ENCODE data around the gene DDX31. TPM values are rescaled to one million over a fixed set of nuclear protein-coding genes. Genes with fewer than 3 reads are reported as not detected.
A peak's percentile ranks its signal among the peaks of the same experiment; 100 is the strongest.

The DDX31 gene
- total RNA-seq, 1 experiment from 2014 or later = 9.3 TPM

DNA sequence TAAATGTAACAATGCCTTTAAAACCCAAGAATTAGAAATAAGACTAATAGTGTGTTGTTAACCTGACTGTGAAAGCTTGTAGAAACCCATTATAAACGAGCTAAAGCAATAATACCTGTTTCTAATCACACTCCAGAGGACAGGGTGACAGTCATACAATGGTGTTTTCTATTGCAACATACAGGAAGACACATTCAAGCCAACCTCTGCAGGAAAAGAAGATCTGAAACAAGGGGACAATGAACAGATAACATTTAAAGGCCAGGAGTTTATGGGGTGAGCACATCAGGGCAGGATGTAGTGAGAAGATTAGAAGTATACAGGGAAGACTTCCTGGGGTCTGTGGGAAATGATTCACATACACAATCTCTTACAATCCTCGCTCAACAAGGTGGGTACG is 73.6 kb downstream of the DDX31 start:
- DNase-seq (ENCODE audit: low spot score) = no peak

DNA sequence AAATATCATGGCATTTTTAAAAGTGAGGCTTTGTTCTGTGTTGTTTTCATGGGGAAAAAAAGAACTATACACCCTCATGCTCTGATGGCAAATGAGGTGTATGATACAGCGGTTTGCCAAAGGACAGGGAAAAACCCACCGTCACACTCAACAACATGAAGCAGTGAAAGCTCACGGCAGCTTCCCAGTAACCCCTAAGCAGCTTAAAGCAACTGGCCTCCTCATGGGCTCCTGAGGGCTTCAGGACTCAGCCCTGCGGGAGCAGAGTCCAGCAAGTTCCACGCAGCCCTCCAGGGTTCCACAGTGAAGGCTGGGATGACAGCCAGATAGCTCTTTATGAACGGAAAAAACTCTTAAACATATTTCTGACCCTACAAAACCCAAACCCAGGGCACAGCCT is 74.5 kb downstream of the DDX31 start:
- no peak for DNase-seq (ENCODE audit: low spot score)

DNA sequence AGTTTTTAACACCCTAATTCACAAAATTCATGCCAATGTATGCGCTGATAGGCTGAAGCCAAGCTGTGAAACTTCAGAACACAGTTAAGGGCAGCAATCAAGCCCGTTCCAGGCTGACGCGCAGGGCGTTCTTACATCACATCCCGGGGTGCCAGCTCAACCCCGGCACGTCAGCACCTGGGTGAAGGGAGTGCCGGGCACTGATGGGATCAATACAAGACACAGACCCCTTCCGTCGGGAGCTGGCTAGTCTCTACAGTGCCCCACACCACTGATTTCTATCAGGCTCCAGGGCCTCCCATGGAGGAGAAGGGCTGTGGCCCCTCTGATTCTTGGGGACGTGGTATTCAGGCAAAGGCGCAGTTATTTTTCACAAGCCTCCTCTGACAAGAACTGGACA is 75.4 kb downstream of the DDX31 start:
- no peak for DNase-seq (ENCODE audit: low spot score)

DNA sequence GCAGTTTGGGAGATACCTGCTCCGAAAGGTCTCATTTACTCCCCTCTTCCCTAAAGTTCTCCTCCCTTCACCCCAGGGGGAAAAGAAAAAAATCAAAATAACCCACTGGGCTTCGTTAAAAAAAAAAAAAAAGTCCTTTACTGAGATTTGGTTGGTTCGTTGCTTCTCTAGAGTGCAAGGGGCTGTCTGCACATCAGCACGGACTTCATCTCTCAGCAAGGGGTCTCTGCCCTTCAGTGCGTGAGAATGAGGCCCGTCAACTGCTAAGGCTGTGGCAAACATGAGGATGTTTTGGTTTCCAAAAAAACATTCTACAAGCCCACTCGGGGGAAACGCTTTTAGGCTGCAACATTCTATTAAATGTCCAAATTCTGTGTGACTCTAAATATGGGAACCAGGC is 77.3 kb downstream of the DDX31 start:
- no peak for DNase-seq (ENCODE audit: low spot score)

DNA sequence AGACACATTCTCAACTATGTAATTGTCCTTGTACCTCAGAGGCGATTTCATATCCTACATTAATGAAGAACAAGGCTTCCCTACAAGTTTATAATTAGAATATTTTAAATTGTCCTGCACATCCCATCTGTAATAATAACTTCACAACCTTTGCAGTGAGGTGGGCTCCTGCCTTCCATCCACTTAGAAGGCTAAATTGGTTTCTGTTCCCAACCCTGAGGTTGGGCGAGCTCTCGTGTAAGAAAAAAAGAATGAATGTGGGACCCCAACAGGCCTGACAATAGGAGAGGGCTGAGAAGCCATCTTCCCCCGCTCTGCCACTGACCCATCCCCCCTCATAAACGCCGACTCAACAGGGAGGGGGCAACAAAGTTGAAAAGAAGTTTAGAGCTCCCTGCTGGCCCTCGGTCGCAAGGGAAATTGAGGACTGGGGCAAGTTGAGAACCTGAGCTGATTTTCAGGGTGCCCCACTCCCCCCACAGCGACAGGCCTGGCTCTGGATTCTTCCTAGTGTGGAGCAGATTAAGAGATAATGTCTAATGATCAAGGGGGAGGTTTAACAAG is 78.0 kb downstream of the DDX31 start:
- no peak for DNase-seq (ENCODE audit: low spot score)

DNA sequence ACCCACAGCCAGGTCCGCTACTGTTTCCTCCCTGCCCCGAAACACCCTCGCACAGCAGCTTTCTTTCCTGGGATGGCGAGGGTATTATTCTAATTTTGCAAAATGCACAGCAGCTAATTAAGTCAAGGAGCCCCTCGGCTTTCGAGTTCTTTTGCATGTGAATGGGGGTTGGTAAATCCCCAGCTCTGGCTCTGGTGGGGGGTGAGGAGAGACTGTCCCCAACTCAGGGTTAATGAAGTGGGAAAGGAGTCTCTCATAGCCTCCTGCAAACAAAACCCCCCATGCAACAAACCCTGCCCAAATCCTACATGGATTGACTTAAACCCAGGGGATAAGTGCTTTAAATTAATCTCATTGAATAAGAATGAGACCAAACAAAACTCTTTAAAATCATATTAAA is 78.5 kb downstream of the DDX31 start:
- no peak for DNase-seq (ENCODE audit: low spot score)

DNA sequence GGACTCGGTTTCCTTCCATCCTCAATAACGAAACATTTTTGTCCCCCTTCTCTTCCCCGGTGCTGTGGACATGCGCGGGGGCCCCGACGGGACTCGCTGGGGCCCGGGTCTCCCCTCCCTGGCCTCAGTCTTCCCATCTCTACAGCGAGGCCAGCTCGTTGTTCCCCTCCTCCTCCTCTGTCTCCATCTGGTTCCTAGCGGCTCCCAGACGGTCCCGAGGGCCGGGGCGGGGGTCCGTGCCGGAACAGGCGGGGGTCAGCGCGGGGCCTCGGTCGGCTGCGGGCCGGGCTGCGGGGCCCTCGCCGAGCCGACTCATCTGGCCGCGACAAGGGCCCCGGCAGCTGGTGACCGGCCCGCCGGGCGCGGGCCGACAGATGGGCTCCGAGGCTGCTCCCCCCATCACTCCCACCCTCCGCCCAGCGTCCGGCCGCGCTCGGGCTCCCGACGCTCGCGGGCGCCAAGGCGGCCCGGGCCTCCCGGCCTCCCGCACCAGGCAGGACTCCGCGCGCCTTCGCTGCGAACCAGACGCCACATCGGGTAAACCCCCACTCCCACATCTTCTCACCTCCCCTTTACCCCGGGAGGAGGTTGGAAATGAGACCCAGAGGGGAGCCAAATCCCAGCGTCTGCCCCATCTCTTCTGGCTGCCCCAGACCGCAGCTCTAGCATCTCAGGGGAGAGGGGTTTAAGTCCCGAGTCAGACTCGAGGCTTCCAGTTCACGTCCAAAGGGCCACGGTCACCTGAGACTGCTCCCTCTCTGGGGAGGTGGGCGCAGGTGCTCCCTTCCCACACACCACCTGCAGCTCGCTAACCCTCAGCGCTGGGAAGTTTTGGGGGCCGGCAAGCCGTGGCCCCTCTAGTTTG is 79.2 kb downstream of the DDX31 start:
- DNase-seq (ENCODE audit: low spot score) = no peak

DNA sequence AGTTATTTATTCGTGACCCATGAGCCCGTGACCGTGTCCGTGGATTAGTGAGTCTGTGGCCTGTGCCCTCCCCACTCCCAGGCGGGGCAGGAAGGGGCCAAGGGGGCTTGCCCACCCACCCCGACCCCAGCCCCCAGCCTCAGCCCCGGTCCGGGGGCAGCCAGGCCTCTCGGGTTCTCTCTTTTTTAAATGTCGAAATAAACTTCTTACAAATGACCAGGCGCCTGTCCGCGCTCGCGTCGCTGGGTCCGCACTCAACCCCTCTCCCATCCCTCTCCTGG is 79.8 kb downstream of the DDX31 start:
- no peak for DNase-seq (ENCODE audit: low spot score)

DNA sequence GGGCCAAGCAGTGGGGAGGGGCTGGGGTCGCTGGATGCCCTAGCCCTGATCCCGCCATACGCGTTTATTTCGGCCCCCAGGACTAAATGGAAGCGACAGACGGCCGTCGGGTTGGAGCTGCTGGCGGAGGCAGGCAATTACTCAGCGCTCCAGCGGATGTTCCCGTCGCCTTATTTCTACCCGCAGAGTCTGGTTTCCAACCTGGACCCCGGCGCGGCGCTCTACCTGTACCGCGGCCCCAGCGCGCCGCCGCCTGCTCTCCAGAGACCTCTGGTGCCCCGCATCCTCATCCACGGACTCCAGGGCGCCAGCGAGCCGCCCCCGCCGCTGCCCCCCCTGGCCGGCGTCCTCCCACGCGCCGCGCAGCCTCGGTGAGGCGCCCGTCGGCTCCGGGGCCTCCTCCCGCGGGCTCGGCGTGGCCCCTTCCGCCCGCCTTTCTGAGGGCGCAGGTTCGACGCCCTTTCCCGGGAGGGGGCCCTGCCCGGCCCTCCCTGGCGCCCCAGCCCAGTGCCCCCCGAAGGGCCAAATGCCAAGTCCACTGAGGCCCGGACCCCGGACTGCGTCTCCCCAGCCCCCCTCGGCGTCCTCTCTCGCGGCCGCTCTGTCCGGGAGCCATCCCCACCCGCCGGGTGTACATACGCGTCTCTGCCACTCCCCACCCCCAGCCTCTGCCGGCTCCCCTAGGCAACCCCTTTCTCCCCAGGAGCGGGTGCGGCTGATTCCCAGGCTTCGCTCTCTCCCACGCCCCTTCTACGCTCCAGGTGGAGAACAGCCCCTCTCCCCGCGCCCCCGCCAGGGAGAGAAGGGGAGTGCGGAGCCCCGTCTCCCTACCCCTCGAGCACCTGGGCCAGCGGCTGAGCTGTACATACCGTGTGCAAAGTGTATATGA is 80.4 kb downstream of the DDX31 start:
- DNase-seq (ENCODE audit: low spot score) = no peak

DNA sequence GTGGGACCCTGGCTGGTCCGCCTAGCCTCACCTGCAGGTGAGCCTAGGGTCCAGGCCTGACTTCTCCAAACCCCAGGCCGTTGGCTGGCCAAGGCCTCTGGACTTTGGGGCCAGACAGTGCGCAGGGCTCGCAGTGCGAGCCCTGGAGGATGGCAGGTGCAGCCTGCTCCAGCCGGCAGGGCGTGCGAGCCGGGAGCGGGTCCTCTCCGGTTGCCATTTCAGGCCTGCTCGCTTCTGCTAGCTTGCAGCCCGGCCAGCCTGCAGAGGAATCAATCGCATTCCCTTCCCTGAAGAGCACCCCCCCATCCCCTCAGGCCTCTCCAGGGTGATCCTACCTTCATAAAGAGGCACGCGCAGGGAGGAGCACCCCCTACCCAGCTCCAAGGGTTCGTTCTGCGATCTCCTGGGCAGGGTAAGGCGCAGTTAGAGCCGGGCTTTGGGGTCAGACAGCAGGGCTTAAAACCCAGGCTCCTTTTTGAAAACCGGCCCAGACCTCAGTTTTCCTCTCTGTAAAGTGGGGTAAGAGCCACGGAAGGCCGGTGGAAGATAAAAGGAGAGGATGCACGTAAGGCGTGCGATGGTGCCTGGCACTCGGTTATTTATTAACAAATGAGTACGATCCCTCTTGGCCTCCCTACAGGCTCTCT is 81.2 kb downstream of the DDX31 start:
- DNase-seq (ENCODE audit: low spot score) = no peak

DNA sequence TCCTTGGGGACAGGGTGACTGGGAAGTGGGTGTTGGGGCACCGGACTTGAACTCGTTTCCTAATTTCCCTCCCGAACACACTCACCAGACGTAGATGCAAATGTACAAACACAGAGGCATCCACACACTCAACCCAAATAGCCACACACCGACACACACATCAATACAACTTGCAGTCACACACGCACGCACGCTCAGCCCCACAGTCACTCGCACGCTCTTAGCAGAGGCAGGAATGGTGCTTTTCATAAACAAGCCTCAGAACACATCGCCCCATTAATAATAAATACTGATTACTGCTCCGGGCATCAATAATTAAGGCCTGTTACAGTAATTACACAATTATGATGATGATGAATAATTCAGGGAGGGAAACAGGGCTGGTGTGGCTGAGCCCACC is 81.7 kb downstream of the DDX31 start:
- no peak for DNase-seq (ENCODE audit: low spot score)

DNA sequence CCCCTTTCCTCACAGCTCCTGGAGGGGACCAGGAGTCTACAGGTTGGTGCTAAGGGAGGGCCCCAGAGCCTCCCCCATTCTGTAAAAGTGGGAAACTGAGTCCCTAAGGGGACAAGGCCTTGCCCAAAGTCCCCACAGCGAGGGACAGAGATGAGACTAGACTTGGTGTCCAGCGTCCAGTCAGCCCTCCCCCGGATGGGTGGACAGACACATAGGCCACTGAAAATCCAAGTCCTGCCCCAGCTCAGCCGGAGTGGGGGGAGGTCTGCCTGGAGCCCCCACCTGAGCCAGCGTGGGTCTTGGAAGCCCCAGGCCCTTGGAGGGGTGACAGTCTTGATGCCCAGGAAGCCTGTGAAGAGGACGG is 82.2 kb downstream of the DDX31 start:
- DNase-seq (ENCODE audit: low spot score) = no peak

DNA sequence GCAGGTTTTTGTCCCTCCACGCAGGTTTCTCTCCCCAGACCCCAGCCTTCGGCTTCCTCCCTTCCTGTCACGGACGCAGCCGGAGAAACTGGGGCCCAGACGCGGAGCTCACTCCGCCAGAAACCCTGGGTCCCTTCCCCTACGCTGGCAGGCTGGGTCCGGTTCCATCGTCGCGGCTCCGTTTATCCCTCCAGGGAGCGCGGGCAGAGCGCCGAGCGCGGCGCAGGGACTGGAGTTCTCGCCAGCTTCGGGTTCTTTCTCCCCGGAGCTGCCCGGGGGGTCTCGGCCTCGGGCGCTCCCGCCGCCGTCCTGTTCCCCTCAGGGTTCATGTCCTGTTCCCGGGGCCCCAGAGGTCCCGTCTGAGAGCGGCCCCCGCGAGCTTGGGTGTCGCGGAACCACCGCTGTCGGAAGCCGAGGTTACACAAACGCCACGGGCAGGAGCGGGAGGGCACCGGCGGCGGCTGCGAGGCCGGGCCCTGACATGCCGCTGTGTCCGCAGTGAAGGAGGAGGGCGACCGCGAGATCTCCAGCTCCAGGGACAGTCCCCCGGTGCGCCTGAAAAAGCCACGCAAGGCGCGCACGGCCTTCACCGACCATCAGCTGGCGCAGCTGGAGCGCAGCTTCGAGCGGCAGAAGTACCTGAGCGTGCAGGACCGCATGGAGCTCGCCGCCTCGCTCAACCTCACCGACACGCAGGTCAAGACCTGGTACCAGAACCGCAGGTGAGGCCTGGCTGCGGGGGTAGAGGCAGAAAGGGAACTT is 82.8 kb downstream of the DDX31 start:
- DNase-seq (ENCODE audit: low spot score) = no peak

DNA sequence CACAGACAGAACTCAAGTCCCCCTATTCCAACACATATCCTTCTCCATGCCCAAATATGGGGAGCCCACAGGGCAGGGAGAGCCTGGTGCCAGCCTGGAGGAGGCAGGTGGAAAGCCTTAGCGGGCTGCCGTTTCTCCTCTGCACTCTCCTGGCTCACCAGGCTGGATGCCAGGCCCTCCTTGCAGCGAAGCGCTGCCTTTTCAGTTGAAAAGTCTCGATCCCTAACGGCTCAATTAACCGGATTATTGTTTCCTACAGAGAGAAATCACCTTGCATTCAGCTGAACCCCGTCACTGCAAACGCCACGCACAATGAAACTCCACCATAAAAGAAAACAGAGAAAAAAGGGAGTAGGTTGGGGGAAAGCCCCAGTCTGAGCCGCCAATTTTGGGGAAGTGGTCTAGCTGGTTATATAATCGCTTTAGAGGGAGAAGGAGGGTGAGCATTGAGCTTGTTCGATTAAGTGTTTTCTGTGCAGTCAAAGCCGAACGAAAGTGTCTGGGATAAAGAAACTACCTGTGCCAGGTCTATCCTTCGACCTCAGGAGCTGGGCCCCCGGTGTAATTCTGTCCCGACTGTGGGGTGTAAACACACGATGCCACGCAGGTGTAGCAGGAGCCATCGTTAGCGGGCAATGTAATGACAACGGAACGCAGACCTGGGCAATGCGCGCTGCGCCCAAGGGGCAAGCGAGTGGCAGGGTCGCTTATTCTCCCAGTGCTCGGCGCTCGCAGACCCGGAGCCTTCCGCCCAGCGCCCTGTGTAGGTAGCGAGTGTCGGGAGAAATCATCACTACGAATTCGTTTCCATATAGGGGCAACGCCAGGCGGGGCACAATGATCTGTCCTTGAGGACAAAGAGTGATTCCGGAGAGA is 83.6 kb downstream of the DDX31 start:
- no peak for DNase-seq (ENCODE audit: low spot score)

DNA sequence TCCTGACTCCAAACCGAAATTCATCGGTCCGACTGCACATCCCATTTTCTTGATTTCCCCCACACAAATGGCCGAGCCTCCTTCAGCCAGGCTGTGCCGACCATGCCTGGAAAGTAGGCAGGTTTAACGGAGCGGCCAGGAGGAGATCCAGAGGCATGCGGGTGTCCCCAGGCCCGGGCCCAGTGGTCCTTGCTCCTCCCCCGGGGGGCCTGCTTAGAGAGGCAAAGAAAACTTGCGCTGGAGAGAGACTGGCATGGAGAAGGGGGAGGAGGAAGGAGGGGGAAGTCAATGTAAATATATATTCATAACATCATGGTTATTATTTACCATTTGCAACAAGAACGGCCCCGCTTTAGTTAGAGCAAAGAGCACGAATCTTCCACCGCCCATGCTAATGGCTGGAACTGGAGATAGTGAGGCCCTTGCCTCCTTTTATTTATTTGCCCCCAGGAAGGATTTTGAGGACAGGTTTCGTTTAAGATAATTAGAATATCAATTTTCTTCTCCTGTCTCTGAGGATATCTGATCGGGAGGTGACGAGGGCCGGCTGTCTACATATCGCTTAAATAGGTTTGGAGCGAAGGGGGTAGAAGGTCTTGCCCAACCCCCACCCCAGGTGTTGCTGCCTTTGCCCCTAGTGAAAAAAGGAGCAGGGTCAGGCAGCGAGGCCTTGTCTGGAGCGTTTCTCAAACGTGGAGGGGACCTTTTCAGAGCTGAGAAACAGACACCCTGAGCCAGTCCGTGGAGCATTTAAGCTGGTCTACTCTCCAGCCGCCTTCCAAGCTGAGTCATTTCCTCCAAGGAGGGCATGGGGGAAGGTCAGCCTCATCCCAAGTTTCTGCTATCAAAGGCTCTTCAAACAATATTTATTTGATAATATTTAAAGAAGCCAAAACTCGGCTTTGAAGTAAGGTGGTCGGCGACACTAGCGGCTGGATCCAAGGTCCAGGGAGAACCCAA is 84.9 kb downstream of the DDX31 start:
- peak; percentile 70 for DNase-seq (ENCODE audit: low spot score)

DNA sequence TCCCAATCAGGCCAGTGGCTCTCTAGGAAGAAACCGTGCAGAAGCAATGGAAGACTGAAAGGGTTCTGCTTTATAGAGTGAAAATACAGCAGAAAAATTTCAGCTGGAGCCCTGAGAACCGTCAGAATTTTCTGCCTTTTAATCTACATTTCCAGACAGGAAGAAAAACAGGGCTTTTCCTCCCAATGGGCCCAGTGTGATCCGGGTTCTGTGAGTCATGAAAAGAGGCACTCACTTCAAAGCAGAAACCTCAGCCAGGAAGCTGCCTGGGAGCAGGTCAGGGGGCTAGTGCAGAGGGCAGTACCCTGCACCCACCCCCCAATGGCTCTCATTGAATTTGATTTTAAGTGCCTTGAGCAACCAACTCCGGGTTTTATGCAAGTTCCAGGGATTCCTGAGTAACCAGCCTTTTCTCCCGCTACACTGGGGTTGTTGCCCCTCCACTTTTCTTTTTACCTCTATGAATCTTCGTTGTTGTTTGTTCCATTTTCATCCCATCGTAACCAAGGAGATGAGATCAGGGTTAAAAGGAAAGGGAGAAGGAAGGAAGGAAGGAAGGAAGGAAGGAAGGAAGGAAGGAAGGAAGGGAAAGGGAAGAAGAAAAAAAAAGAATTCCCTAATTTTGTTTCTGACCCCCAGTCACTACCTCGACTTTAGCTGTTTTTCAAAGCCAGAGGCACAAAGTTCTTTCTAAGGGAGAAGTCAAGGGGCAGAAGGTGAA is 86.0 kb downstream of the DDX31 start:
- DNase-seq (ENCODE audit: low spot score) = no peak

DNA sequence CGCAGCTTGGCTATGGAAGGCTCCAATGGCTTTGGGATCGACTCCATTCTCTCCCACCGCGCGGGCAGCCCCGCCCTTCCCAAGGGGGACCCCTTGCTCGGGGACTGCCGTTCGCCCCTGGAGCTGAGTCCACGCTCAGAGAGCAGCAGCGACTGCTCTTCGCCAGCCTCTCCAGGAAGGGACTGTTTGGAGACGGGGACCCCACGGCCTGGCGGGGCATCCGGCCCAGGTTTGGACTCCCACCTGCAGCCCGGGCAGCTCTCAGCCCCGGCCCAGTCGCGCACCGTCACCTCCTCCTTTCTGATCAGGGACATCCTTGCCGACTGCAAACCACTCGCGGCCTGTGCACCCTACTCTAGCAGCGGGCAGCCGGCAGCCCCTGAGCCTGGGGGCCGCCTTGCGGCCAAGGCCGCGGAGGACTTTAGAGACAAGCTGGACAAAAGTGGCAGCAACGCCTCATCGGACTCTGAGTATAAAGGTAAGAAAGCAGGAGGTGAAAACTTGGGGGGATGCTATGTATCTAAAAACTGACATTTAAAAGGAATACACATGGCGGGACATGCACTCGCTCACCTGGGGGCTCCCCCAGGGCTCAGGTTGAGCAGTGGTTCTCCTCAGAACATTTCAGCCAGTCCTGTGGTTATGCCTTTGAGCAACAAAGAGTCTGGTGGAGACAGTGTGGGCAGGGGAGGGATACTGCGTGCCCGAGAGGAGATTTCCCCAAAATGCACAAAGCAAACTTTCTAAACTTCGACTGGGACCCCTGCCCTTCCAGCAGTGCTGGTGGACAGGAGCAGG is 86.8 kb downstream of the DDX31 start:
- no peak for DNase-seq (ENCODE audit: low spot score)

DNA sequence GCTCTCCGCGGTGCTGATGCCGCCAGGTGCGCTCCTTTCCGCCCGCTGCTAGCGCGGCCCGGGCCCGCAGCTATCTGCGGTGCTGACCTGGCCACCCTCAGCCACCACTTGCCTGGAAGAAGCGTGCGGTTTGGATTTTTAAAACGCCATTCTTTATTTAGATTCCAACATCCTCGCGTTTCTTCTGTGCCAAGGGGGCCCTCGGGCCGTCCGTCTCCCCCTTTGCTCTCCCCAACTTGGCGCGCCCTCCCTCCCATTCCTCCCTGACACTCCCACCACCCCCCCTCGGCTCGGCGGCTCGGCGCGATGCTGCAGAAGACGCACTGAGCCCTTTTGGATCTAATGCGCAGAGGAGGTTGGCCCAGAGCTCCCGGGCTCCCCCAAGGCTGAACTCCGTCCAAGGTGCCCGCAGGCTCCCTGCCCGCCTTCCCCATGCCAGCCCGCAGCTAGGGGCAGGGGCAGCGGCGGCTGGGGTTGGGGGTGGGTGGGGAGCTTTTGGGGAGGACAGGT is 87.5 kb downstream of the DDX31 start, which contains the start of gene BARHL1:
TSS of gene BARHL1 (plus strand) at position 331 of the 510 bp plus-strand sequence. CDS start 192 bp downstream, outside the sequence.
- DNase-seq (ENCODE audit: low spot score) = no peak

Data from A172 (cell line).